ENCODE results near the gene DDX5. TPM values are rescaled to one million over a fixed set of nuclear protein-coding genes. Genes with fewer than 3 reads are reported as not detected.

The DDX5 gene
- total and polyA plus RNA-seq, 2 of the 13 experiments (the other 11 are each of a cell fraction or from before 2014, with no cell fraction given), result 503 to 684 TPM

DNA sequence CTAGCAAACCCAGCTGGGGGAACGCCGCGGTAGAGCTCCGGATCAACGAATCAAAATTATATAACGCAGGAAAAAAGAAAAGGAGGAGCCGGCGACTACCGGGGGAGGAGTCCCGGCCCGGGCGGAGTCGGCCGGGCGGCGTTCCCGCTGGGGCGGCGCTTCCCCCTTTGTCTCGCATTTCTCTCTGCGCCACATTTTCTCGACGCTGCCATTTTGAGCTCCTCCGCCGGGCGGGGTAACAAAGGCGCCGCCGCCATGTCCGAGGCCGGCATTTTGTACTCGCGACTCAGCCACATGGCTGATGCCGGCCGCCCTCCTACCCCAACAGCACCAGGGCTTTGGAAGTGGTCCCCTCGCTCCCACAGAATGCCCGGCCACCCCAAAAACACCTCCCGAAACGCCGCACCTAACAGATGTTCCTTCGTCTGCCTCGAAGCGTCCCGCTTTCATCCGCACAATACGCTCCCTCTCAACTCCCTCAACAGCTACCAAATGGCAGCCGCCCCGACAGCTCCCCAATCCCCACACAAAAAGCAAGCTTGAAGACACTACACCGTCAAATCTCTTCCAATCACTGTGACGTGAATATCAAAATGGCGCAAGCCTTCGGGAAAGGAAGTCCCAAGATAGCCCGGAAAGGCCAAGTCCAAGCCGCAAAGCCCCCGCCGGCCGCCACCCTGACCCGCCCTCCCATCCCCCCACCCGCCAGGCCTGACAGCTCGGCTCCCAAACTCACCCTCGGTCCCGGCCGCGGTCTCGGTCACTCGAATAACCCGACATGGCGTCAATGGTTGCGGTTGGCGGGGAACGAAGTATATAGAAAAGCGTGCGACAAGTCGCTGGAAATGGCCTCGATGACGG is 519 bp downstream of the DDX5 start (continued):
- no peak for TF ChIP-seq ZNF572 (CRISPR knock-in tag; IDR thresholded peaks at IDR 0.05)
- no peak for TF ChIP-seq CC2D1A (CRISPR knock-in tag; IDR thresholded peaks at IDR 0.05)
- TF ChIP-seq, protein P1, sequence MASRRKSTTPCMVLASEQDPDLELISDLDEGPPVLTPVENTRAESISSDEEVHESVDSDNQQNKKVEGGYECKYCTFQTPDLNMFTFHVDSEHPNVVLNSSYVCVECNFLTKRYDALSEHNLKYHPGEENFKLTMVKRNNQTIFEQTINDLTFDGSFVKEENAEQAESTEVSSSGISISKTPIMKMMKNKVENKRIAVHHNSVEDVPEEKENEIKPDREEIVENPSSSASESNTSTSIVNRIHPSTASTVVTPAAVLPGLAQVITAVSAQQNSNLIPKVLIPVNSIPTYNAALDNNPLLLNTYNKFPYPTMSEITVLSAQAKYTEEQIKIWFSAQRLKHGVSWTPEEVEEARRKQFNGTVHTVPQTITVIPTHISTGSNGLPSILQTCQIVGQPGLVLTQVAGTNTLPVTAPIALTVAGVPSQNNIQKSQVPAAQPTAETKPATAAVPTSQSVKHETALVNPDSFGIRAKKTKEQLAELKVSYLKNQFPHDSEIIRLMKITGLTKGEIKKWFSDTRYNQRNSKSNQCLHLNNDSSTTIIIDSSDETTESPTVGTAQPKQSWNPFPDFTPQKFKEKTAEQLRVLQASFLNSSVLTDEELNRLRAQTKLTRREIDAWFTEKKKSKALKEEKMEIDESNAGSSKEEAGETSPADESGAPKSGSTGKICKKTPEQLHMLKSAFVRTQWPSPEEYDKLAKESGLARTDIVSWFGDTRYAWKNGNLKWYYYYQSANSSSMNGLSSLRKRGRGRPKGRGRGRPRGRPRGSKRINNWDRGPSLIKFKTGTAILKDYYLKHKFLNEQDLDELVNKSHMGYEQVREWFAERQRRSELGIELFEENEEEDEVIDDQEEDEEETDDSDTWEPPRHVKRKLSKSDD (CRISPR knock-in tag; IDR thresholded peaks at IDR 0.05; ENCODE audit: low read depth), result peak; percentile 90
- TF ChIP-seq, protein P2, sequence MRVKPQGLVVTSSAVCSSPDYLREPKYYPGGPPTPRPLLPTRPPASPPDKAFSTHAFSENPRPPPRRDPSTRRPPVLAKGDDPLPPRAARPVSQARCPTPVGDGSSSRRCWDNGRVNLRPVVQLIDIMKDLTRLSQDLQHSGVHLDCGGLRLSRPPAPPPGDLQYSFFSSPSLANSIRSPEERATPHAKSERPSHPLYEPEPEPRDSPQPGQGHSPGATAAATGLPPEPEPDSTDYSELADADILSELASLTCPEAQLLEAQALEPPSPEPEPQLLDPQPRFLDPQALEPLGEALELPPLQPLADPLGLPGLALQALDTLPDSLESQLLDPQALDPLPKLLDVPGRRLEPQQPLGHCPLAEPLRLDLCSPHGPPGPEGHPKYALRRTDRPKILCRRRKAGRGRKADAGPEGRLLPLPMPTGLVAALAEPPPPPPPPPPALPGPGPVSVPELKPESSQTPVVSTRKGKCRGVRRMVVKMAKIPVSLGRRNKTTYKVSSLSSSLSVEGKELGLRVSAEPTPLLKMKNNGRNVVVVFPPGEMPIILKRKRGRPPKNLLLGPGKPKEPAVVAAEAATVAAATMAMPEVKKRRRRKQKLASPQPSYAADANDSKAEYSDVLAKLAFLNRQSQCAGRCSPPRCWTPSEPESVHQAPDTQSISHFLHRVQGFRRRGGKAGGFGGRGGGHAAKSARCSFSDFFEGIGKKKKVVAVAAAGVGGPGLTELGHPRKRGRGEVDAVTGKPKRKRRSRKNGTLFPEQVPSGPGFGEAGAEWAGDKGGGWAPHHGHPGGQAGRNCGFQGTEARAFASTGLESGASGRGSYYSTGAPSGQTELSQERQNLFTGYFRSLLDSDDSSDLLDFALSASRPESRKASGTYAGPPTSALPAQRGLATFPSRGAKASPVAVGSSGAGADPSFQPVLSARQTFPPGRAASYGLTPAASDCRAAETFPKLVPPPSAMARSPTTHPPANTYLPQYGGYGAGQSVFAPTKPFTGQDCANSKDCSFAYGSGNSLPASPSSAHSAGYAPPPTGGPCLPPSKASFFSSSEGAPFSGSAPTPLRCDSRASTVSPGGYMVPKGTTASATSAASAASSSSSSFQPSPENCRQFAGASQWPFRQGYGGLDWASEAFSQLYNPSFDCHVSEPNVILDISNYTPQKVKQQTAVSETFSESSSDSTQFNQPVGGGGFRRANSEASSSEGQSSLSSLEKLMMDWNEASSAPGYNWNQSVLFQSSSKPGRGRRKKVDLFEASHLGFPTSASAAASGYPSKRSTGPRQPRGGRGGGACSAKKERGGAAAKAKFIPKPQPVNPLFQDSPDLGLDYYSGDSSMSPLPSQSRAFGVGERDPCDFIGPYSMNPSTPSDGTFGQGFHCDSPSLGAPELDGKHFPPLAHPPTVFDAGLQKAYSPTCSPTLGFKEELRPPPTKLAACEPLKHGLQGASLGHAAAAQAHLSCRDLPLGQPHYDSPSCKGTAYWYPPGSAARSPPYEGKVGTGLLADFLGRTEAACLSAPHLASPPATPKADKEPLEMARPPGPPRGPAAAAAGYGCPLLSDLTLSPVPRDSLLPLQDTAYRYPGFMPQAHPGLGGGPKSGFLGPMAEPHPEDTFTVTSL (CRISPR knock-in tag; IDR thresholded peaks at IDR 0.05; ENCODE audit: borderline replicate concordance), result peak; percentile 45; the same call in 1 of the 2 replicates
- peak; percentile 48 for TF ChIP-seq HDAC1 (CRISPR knock-in tag; IDR thresholded peaks at IDR 0.05)
- no peak for TF ChIP-seq ZNF550 (CRISPR knock-in tag; IDR thresholded peaks at IDR 0.05; ENCODE audit: borderline replicate concordance)
- no peak; the same call in 1 of the 2 replicates for TF ChIP-seq SMAD9 (CRISPR knock-in tag; IDR thresholded peaks at IDR 0.05)
- TF ChIP-seq, protein P3, sequence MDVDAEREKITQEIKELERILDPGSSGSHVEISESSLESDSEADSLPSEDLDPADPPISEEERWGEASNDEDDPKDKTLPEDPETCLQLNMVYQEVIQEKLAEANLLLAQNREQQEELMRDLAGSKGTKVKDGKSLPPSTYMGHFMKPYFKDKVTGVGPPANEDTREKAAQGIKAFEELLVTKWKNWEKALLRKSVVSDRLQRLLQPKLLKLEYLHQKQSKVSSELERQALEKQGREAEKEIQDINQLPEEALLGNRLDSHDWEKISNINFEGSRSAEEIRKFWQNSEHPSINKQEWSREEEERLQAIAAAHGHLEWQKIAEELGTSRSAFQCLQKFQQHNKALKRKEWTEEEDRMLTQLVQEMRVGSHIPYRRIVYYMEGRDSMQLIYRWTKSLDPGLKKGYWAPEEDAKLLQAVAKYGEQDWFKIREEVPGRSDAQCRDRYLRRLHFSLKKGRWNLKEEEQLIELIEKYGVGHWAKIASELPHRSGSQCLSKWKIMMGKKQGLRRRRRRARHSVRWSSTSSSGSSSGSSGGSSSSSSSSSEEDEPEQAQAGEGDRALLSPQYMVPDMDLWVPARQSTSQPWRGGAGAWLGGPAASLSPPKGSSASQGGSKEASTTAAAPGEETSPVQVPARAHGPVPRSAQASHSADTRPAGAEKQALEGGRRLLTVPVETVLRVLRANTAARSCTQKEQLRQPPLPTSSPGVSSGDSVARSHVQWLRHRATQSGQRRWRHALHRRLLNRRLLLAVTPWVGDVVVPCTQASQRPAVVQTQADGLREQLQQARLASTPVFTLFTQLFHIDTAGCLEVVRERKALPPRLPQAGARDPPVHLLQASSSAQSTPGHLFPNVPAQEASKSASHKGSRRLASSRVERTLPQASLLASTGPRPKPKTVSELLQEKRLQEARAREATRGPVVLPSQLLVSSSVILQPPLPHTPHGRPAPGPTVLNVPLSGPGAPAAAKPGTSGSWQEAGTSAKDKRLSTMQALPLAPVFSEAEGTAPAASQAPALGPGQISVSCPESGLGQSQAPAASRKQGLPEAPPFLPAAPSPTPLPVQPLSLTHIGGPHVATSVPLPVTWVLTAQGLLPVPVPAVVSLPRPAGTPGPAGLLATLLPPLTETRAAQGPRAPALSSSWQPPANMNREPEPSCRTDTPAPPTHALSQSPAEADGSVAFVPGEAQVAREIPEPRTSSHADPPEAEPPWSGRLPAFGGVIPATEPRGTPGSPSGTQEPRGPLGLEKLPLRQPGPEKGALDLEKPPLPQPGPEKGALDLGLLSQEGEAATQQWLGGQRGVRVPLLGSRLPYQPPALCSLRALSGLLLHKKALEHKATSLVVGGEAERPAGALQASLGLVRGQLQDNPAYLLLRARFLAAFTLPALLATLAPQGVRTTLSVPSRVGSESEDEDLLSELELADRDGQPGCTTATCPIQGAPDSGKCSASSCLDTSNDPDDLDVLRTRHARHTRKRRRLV (CRISPR knock-in tag; IDR thresholded peaks at IDR 0.05), result no peak
- TF ChIP-seq, protein P4, sequence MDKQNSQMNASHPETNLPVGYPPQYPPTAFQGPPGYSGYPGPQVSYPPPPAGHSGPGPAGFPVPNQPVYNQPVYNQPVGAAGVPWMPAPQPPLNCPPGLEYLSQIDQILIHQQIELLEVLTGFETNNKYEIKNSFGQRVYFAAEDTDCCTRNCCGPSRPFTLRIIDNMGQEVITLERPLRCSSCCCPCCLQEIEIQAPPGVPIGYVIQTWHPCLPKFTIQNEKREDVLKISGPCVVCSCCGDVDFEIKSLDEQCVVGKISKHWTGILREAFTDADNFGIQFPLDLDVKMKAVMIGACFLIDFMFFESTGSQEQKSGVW (CRISPR knock-in tag; IDR thresholded peaks at IDR 0.05; ENCODE audit: borderline replicate concordance), result no peak
- no peak; the same call in 1 of the 2 replicates for TF ChIP-seq TAF1 (CRISPR knock-in tag; IDR thresholded peaks at IDR 0.05)
- TF ChIP-seq ZNF143 (CRISPR knock-in tag; IDR thresholded peaks at IDR 0.05), result 0 out of 2 replicates have a peak, but pooled peaks have one; percentile 62
- 0 out of 2 replicates have a peak, but pooled peaks have one; percentile 35 for TF ChIP-seq SMYD3 (CRISPR knock-in tag; IDR thresholded peaks at IDR 0.05)

Data from HepG2 (cell line).